ENCODE results near the gene LMF2. TPM values are rescaled to one million over a fixed set of nuclear protein-coding genes. Genes with fewer than 3 reads are reported as not detected.

Gene LMF2
- total RNA-seq, 1 donor from 2014 or later, result 93.2 TPM

GRCh38 chr22:50454556-50455075 lies 52.9 kb downstream of the LMF2 start:
- Histone ChIP-seq H2AFZ (ENCODE audit: low read depth, low read length) (no peak overlapping the region), H3K79me2 (ENCODE audit: insufficient read depth, low read length) (no peaks in the 10 kb centered on the region), H3K4me3 (ENCODE audit: insufficient read depth, low read depth, low read length) (no peak overlapping the region), H3K27me3 (ENCODE audit: insufficient read depth, low read length) (no peaks in the 10 kb centered on the region), H3K36me3 (ENCODE audit: insufficient read depth, low read length) (peaks cover 8% of the 10 kb centered on the region), H3K4me2 (ENCODE audit: low read length) (no peak overlapping the region), H3K9me3 (ENCODE audit: insufficient read depth, low read depth, low read length) (no peaks in the 10 kb centered on the region), H4K20me1 (ENCODE audit: insufficient read depth, low read length) (peaks cover 10% of the 10 kb centered on the region), H3K27ac (ENCODE audit: low read depth, low read length) (no peak overlapping the region), H3K4me1 (ENCODE audit: insufficient read depth, low read length) (no peaks in the 10 kb centered on the region), H3K9ac (ENCODE audit: low read length) (no peak overlapping the region)
- no peak overlapping the region for H3K27ac Mint-ChIP-seq (ENCODE audit: unreplicated experiment)
- FAIRE-seq (no peak), DNase-seq (ENCODE audit: low read depth) (no peak)
- H3K4me3 Mint-ChIP-seq (ENCODE audit: unreplicated experiment), result no peak overlapping the region
- no peaks in the 10 kb centered on the region for H3K27me3 Mint-ChIP-seq (ENCODE audit: low read depth, unreplicated experiment)
- H3K36me3 Mint-ChIP-seq (ENCODE audit: low read depth, unreplicated experiment), result peaks cover 16% of the 10 kb centered on the region
- no peaks in the 10 kb centered on the region for H3K4me1 Mint-ChIP-seq (ENCODE audit: low read depth, unreplicated experiment)
- H3K9me3 Mint-ChIP-seq (ENCODE audit: unreplicated experiment), result no peaks in the 10 kb centered on the region
- no peak for TF ChIP-seq CTCF (IDR thresholded peaks at IDR 0.05; ENCODE audit: insufficient read depth, low read depth, low read length)
- TF ChIP-seq EZH2 (IDR thresholded peaks at IDR 0.05; ENCODE audit: insufficient read depth, low read length), result no peak

Other genes starting within 250 kb of the LMF2 start
- 29.1 and 36.4 TPM in 2 replicates for gene MAPK12, start 246.0 kb downstream of the LMF2 start, total RNA-seq
- 19.6 and 22.4 TPM in 2 replicates for gene MAPK11, start 237.3 kb downstream of the LMF2 start, total RNA-seq
- 327 and 376 TPM in 2 replicates for gene PLXNB2, start 200.1 kb downstream of the LMF2 start, total RNA-seq
- gene DENND6B, start 180.7 kb downstream of the LMF2 start, total RNA-seq, result 5.4 and 5.8 TPM in 2 replicates
- gene PPP6R2, start 164.4 kb downstream of the LMF2 start, total RNA-seq, result 47.9 and 48.3 TPM in 2 replicates
- 69.6 and 75.4 TPM in 2 replicates for gene SBF1, start 32.7 kb downstream of the LMF2 start, total RNA-seq
- gene ADM2, start 26.2 kb downstream of the LMF2 start, total RNA-seq, result 23.0 and 26.3 TPM in 2 replicates
- gene MIOX, start 20.8 kb downstream of the LMF2 start, total RNA-seq, result 0.91 and 1.2 TPM in 2 replicates
- 25.6 and 27.2 TPM in 2 replicates for gene NCAPH2, start 522 bp upstream of the LMF2 start, total RNA-seq
- 1.8 and 5.5 TPM in 2 replicates for gene SCO2, start 17.9 kb upstream of the LMF2 start, total RNA-seq
- gene TYMP, start 22.3 kb upstream of the LMF2 start, total RNA-seq, result 3.3 and 3.7 TPM in 2 replicates
- gene KLHDC7B, start 38.2 kb upstream of the LMF2 start, total RNA-seq, result 0.32 and 1.9 TPM in 2 replicates
- not detected in 2 replicates for gene SYCE3, start 55.2 kb upstream of the LMF2 start, total RNA-seq
- 26.0 and 32.7 TPM in 2 replicates for gene CPT1B, start 70.7 kb upstream of the LMF2 start, total RNA-seq
- gene CHKB, start 75.1 kb upstream of the LMF2 start, total RNA-seq, result 36.1 and 40.7 TPM in 2 replicates
- gene MAPK8IP2, start 93.1 kb upstream of the LMF2 start, total RNA-seq, result 4.7 and 5.9 TPM in 2 replicates
- 25.5 and 34.7 TPM in 2 replicates for gene ARSA, start 120.5 kb upstream of the LMF2 start, total RNA-seq
- gene SHANK3, start 165.1 kb upstream of the LMF2 start, total RNA-seq, result 10.1 and 10.6 TPM in 2 replicates
- gene ACR, start 230.5 kb upstream of the LMF2 start, total RNA-seq, result not detected in 2 replicates